Urothelium cell line (cell line): ENCODE results near the gene TDRD7.

Source experiments
- DNase-seq: peaks from one replicate; pipeline ENCODE4 v3.0.0; 2011; ENCODE audit warnings: low spot score, mixed read lengths
- FAIRE-seq: peaks from 2 replicates; lab custom pipeline; 2011; peaks lifted over from hg19 to GRCh38; lab: Jason Lieb, UNC

Gene TDRD7

GRCh38 chr9:97524424-97524823 is 112.5 kb downstream of the TDRD7 start:
- no peak for DNase-seq

GRCh38 chr9:97525451-97525850 is 113.6 kb downstream of the TDRD7 start:
- DNase-seq: no peak
- no peak for FAIRE-seq

More at GRCh38 chr9:97524424-97524823, 112.5 kb downstream of the TDRD7 start:
- FAIRE-seq: no peak

DNA sequence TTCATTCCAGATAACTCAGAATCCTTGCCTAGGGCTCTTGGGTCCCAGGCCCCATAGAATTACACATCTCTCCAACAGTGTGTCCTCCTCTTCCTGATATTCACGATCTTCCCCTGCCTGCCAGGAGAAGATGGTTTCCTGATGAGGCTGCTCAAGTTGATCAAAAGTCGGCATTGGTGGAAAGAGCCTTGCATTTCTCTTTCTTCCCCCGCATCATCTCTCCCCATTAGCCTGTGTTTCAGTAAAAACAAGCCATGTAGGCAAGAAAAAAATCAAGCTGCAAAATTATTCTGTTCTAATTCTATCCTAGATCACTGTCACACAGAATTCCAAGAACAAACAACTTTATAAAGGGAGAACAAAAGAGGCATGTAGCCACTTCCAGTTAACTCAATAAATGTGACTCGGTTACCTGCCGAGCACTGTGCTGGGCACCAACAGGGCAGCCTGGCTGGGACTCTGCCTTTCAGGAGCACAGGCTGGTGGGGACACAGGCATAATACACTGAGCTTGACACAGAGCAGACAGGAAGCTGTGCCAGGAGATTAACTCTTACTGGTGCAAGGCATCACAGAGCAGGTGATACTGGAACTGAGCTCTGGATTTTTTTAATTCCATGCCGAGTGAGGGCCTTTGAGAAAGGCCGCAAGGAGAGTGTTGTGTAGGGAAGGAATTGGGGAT is 115.1 kb downstream of the TDRD7 start:
- FAIRE-seq (no peak), DNase-seq (no peak)

DNA sequence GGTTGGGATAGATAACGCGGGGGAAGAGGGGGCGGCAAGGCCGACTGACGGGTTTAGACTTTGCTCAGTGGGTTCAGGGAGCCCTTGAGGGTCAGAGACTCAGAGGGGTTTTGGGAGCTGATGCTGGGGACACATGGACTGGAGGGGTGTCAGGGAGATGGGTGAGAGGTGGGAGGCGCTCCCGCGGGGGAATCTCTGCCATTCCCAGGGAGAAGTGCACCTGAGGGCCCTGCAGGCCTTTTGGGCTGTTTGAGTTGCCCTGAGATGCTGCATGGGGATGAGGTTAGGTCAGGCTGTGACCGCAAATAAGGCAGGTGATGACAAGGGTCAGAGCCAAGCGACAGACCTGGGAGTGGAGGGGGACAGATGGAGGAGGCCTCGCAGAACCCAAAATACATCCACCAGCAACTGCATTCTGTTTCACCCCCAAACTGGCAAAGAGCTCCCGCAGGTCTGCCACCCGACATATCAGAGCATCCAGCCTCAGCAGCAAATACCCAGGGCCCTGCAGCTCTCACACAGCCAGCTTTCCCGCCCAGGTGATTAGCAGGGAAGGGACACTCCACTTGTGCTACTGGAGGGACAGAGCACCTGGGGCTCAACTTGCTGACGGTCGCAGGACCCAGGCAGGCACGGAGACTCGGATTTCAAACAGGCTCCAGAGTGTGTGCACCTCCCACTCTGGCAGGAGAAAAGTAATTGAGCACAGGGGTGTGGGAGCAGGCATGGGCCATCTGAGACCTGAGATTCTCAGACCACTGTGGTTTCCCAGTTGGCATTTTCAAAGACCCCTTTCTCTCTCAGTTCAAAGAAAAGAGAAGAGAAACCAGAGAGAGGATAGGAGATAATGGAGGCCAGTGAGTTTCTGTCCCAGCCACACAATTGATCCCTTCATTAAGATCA is 116.0 kb downstream of the TDRD7 start:
- no peak for FAIRE-seq
- DNase-seq: no peak

- FAIRE-seq (no peak), DNase-seq (no peak)
These were observed 116.8 kb downstream of the TDRD7 start for GRCh38 chr9:97528529-97529230.

GRCh38 chr9:97529363-97530076 is 117.6 kb downstream of the TDRD7 start:
- no peak for FAIRE-seq
- no peak for DNase-seq

DNA sequence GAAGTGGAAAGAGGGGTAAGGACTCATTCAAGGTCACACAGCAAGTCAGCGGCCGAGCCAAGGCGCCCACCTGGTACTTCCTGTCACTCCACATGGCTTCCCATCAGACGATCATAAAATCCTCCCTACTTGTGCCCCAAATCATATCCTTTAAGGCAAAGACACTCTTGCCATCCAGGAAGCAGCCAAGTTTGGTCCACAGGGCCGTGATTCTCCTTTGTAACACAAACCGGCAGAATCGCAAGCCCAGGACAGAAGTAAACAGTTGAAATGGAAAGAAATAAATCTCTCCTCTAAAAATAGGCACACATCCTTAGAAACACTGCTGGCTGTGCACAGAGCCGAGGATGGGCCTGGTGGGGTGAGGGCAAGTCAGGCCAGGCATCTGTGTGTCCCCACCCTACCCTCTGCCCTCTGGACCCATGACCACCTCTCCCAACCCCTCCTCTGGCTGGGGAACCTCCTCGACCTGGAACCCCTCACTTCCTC is 120.0 kb downstream of the TDRD7 start:
- FAIRE-seq: no peak
- DNase-seq: no peak

GRCh38 chr9:97534185-97534584 is 122.3 kb downstream of the TDRD7 start:
- DNase-seq (no peak), FAIRE-seq (no peak)

DNA sequence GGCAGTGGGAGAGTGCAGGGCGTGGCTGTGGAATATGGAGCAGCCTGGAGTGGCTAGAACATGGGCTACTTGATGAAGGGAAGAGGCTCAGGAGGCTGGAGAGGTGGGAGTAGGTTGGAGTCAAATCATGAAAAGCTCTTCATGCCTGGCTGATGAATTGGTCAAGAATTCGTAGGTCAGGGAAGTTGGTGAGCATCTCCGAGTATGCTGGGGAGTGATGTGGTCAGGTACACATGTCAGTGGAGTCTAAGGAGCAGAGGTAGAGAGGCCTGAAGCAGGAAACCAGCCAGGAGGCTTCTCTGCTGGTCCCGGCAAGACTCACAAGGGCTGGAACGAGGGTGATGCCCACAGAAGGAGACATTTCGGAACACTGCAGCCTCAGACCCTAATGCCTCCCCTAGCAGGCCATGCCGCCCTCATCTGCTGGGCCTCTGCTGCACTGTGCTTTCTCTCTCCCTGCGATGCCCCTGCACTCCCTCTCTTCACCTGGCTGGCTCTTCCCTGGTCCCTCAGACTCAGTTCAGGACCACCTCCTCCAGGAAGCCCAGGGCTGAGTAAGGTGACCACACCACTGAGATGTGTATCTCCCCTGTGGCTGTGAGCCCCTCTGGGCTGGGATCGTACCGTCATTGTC is 123.2 kb downstream of the TDRD7 start:
- DNase-seq: no peak
- no peak for FAIRE-seq

- no peak for DNase-seq
- no peak for FAIRE-seq
These were observed 123.9 kb downstream of the TDRD7 start for GRCh38 chr9:97535771-97536170.

GRCh38 chr9:97536480-97536879 is 124.6 kb downstream of the TDRD7 start:
- FAIRE-seq (no peak), DNase-seq (no peak)

GRCh38 chr9:97543561-97543960 is 131.7 kb downstream of the TDRD7 start:
- FAIRE-seq (no peak), DNase-seq (no peak)

DNA sequence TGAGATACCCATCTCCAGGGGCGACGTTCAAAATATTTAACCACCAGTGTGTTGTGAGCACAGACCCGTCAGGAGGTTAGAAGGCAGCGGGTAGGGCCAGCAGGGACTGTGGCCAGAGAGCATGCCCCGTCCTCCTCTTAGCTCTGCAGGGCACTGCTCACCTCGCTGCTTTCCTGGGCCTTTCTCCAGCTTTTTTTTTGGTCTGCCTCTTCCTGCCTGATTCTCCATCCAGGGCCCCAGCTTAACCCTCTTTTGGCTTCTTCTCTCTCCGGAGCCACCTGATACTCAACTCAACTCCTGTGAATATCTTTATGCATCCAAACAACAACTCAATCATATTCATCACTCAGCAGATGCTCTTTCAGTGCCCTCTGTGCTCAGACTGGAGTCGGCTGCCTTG is 133.6 kb downstream of the TDRD7 start:
- FAIRE-seq (no peak), DNase-seq (no peak)
